HepG2 (cell line): ENCODE results near the gene PATL2. TPM values are rescaled to one million over a fixed set of nuclear protein-coding genes. Genes with fewer than 3 reads are reported as not detected.

Experiments used
- ATAC-seq: fragments of 200-7000 bp; cut with Tn5 transposase; 3 replicates; pipeline ENCODE4 v1.9.1; 2020; ENCODE audit warnings: mild to moderate bottlenecking, moderate library complexity
- BruUV-seq: library from RNA; stranded (reverse); fragments of 400-500 nt; replicated peaks from 2 replicates; lab custom pipeline; 2021; lab: Mats Ljungman, UMichigan
- CTCF ChIA-PET: fragments of 300-600 bp; formaldehyde crosslinking; extraction: SDS; loops from one replicate; lab custom pipeline; 2021; ENCODE audit warnings: low total read pairs, inconsistent platforms, low intra/inter-chr PET ratio; lab: Yijun Ruan, JAX
- POLR2A ChIA-PET: fragments of 350-600 bp; sonication (Branson Sonifier 250); formaldehyde crosslinking; loops from one replicate; lab custom pipeline; 2020; ENCODE audit warnings: antibody characterized with exemption, inconsistent platforms; lab: Yijun Ruan, JAX
- DNase-seq: peaks from one replicate; pipeline ENCODE4 v3.0.0-alpha.2; 2015; ENCODE audit warnings: low spot score
- FAIRE-seq: peaks from 3 replicates; lab custom pipeline; 2011; peaks lifted over from hg19 to GRCh38; lab: Jason Lieb, UNC
- H2AFZ ChIP-seq: one replicate; pipeline ENCODE4 v1.6.1; 2011; ENCODE audit warnings: low read length, inconsistent platforms
- H3K27ac ChIP-seq: fragments of 300-600 bp; 3 replicates; pipeline ENCODE4 v1.8.0; 2011; ENCODE audit warnings: mixed run types, mild to moderate bottlenecking, mixed read lengths, low read length, inconsistent platforms; ENCODE audit not compliant: insufficient read depth; ENCODE audit errors: extremely low read length
- H3K27me3 ChIP-seq, 2 experiments: fragments of 200-600 bp in 1 of 2; 2 replicates in 1 of 2; 3 replicates in 1 of 2; pipeline versions ENCODE4 v1.6.0 to v1.8.0; 2011; ENCODE audit warnings: low read length in 2 of 2, mild to moderate bottlenecking in 2 of 2, moderate library complexity in 2 of 2, inconsistent platforms in 1 of 2; ENCODE audit not compliant: insufficient read depth in 2 of 2, control insufficient read depth in 1 of 2
- H3K36me3 ChIP-seq, 2 experiments: fragments of 200-600 bp in 1 of 2; replicated peaks in 1 of 2; 2 replicates in 1 of 2; 3 replicates in 1 of 2; pipeline versions ENCODE4 v1.5.1 to v1.8.0; 2011; ENCODE audit warnings: low read length in 2 of 2, inconsistent platforms in 1 of 2; ENCODE audit not compliant: insufficient read depth in 2 of 2, control insufficient read depth in 1 of 2
- H3K4me1 ChIP-seq: 2 replicates; pipeline ENCODE4 v1.5.1; 2012; ENCODE audit warnings: low read length, inconsistent platforms; ENCODE audit not compliant: insufficient read depth
- H3K4me2 ChIP-seq: 2 replicates; pipeline ENCODE4 v1.6.0; 2011; ENCODE audit warnings: low read depth, low read length, inconsistent platforms
- H3K4me3 ChIP-seq, 3 experiments: fragments of 200-600 bp in 1 of 3; sonication (generic), shearing (Covaris generic) in 1 of 3; replicated peaks in 1 of 3; 2 replicates each; pipeline ENCODE4 v1.5.1; 2011 to 2016; ENCODE audit warnings: low read length in 3 of 3, inconsistent platforms in 2 of 3, low read depth in 2 of 3, mild to moderate bottlenecking in 2 of 3, control low read depth in 1 of 3, mixed read lengths in 1 of 3; ENCODE audit not compliant: insufficient read depth in 1 of 3
- H3K79me2 ChIP-seq: one replicate; pipeline ENCODE4 v1.6.1; 2011; ENCODE audit warnings: low read length, inconsistent platforms; ENCODE audit not compliant: insufficient read depth
- H3K9ac ChIP-seq: 2 replicates; pipeline ENCODE4 v1.6.0; 2011; ENCODE audit warnings: mild to moderate bottlenecking, low read depth, low read length, inconsistent platforms; ENCODE audit not compliant: insufficient read depth
- H3K9me3 ChIP-seq: 2 replicates; pipeline ENCODE4 v1.5.1; 2012; ENCODE audit warnings: mild to moderate bottlenecking, low read length
- H4K20me1 ChIP-seq: 2 replicates; pipeline ENCODE4 v1.6.0; 2011; ENCODE audit warnings: inconsistent platforms, mild to moderate bottlenecking, low read length, moderate library complexity; ENCODE audit not compliant: insufficient read depth
- AGO1 ChIP-seq: fragments of 200-400 bp; formaldehyde crosslinking; IDR thresholded peaks from 2 replicates; pipeline ENCODE4 v1.6.1; 2017; ENCODE audit warnings: mild to moderate bottlenecking, low read depth, low read length, moderate library complexity; ENCODE audit not compliant: poor library complexity, severe bottlenecking
- AGO2 ChIP-seq: fragments of 200-400 bp; formaldehyde crosslinking; optimal IDR thresholded peaks from 2 replicates; pipeline ENCODE3; 2017; ENCODE audit warnings: mild to moderate bottlenecking, low read depth, low read length, moderate library complexity
- BRCA1 ChIP-seq: sonication (generic); formaldehyde crosslinking; IDR thresholded peaks from 2 replicates; pipeline ENCODE4 v1.4.0; 2020; ENCODE audit warnings: missing genetic modification reagents
- KDM5B ChIP-seq: sonication (generic); formaldehyde crosslinking; IDR thresholded peaks from 2 replicates; pipeline ENCODE4 v1.4.0; 2020; ENCODE audit warnings: missing genetic modification reagents, mild to moderate bottlenecking, borderline replicate concordance
- MXI1 ChIP-seq: IDR thresholded peaks from 3 replicates; pipeline ENCODE4 v1.6.1; 2012; ENCODE audit warnings: low read depth, low read length, inconsistent platforms, borderline replicate concordance
- NAIF1 ChIP-seq: sonication (generic); formaldehyde crosslinking; IDR thresholded peaks from 2 replicates; pipeline ENCODE4 v1.5.0; 2020; ENCODE audit warnings: mild to moderate bottlenecking, missing genetic modification reagents, borderline replicate concordance
- PAWR ChIP-seq: sonication (generic); formaldehyde crosslinking; IDR thresholded peaks from 2 replicates; pipeline ENCODE4 v1.4.0; 2020; ENCODE audit warnings: missing genetic modification reagents, mild to moderate bottlenecking, borderline replicate concordance
- RELA ChIP-seq: sonication (generic); formaldehyde crosslinking; IDR thresholded peaks from 2 replicates; pipeline ENCODE4 v1.4.0; 2020; ENCODE audit warnings: missing genetic modification reagents
- ZNF160 ChIP-seq: sonication (generic); formaldehyde crosslinking; IDR thresholded peaks from 2 replicates; pipeline ENCODE4 v1.8.0; 2022; ENCODE audit warnings: mild to moderate bottlenecking, inconsistent platforms, missing genetic modification reagents
- ZNF619 ChIP-seq: sonication (generic); formaldehyde crosslinking; IDR thresholded peaks from 2 replicates; pipeline ENCODE4 v1.4.0; 2020; ENCODE audit warnings: mild to moderate bottlenecking, missing genetic modification reagents
- WGBS: methylation state at CpG from one replicate; pipeline ENCODE4 v1.1.6; 2017; ENCODE audit warnings: low lambda C conversion rate; 5-methylcytosine and 5-hydroxymethylcytosine counted together
- in situ Hi-C: cut with HindIII; loops from 2 replicates; pipeline ENCODE4 v1.10.0; 2017; ENCODE audit warnings: low pct_unique_long_range_greater_than_20kb; ENCODE audit not compliant: extremely low pct_ligation_motif_present
- intact Hi-C: fragments of 100-400 bp; cut with micrococcal nuclease; formaldehyde crosslinking; loops from one replicate; pipeline ENCODE4 v1.10.0; 2022; ENCODE audit not compliant: unreplicated experiment
- polyA plus RNA-seq, 8 experiments: library from polyadenylated mRNA; depleted of rRNA in 3 of 8; stranded (reverse) in 7 of 8; unstranded in 1 of 8; fragments of >200 nt; fragmentation: Illumina TruSeq in 4 of 8; extraction: Trizol in 4 of 8; gene quantifications; 2 replicates each; pipeline versions ENCODE4 v1.2.1 to v1.2.3, GENCODE V29; 2011 to 2016; ENCODE audit warnings: low read depth in 4 of 8, missing spikeins in 1 of 8, mixed read lengths in 1 of 8; ENCODE audit not compliant: insufficient read depth in 1 of 8
- total RNA-seq, 5 experiments: library from RNA; depleted of rRNA; stranded (reverse); fragments of >200 nt; fragmentation: Illumina TruSeq; extraction: Trizol; gene quantifications; 2 replicates each; pipeline ENCODE4 v1.2.3, GENCODE V29; 2016; ENCODE audit warnings: low read depth in 1 of 5
- TF ChIP-seq, protein P1 (sequence below): sonication (generic); formaldehyde crosslinking; IDR thresholded peaks from 2 replicates; pipeline ENCODE4 v1.5.0; 2020; ENCODE audit warnings: mild to moderate bottlenecking, missing genetic modification reagents, borderline replicate concordance

PATL2 gene
- total and polyA plus RNA-seq, 2 of the 13 experiments (the other 11 are each of a cell fraction or from before 2014, with no cell fraction given), result 0.15 to 0.53 TPM

GRCh38 chr15:44729408-44730127, 18.4 kb upstream of the PATL2 start (continued):
- TF ChIP-seq KDM5B (CRISPR knock-in tag) (no peak; the same call in 1 of the 2 replicates), NAIF1 (CRISPR knock-in tag) (0 out of 2 replicates have a peak, but pooled peaks have one; percentile 40)

DNA sequence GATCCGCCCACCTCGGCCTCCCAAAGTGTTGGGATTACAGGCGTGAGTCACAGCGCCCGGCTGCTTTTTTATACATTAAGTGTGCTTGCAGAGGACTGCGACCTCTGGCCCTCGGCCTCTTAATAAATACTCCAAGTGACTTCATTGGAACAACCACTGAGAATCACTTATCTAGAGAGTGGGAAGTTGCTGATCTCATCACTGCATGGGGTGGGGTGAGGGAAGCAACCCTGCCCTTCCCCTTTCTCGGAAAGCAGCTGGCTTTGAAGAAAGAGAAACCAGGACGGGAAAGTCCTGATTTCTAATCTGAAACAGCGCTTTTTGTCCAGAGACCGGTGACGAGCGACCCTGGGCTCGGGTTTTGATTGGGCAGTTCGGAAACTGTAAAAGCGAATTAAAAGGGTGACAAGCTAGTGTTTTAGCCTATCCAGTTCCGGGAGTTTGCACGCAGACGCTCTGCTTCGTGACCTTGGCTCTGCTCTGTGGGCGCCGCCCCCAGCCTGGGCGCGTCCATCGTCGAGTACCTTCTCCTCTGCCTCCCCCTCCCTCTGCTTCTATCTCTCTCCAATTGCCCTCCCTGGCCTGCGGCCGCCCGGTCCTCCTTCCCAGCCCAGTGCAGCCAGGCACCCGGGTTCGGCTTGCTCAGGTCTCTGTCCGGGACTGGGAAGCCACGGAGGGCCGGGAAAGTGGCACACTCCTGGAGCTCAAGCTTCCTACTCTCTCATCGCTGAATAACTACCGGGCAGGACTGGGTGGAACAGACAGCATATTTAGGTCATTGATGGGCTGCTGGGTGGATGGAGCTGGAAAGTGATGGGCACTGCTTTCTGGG, 17.7 kb upstream of the PATL2 start:
- in situ Hi-C loops, result no loop called here
- no TSS peak for BruUV-seq
- Histone ChIP-seq H3K4me2 (peak overlapping the region; percentile 87), H3K4me1 (peaks cover 48% of the 10 kb centered on the region), H3K27me3 (no peaks in the 10 kb centered on the region), H3K9ac (peak overlapping the region; percentile 82), H3K4me3 (peak overlapping the region; percentile 68 to 98 (median 85)), H4K20me1 (no peaks in the 10 kb centered on the region), H3K9me3 (no peaks in the 10 kb centered on the region), H3K36me3 (no peaks in the 10 kb centered on the region), H2AFZ (peak overlapping the region; percentile 45), H3K27ac (peak overlapping the region; percentile 82), H3K79me2 (no peaks in the 10 kb centered on the region)
- ChIA-PET POLR2A (interaction anchor here (0.6 to 3.8 kb wide), 13 partner anchors 9 to 184 kb away, joined by 3 to 157 read pairs (median 7); partner anchors contain the start of genes B2M, PATL2 and SPG11), CTCF (no interaction called here)
- WGBS, result under 1% methylated on average over 33 of the region's 36 CpGs
- DNase-seq, result peak; percentile 96
- peak; percentile 95 for ATAC-seq
- peak; percentile 90 for FAIRE-seq
- intact Hi-C loops, result loop anchor here (2.0 to 5.0 kb wide), 3 partner anchors 18 to 184 kb away; partner anchors contain the start of genes B2M, PATL2 and SPG11
- TF ChIP-seq, protein P1, sequence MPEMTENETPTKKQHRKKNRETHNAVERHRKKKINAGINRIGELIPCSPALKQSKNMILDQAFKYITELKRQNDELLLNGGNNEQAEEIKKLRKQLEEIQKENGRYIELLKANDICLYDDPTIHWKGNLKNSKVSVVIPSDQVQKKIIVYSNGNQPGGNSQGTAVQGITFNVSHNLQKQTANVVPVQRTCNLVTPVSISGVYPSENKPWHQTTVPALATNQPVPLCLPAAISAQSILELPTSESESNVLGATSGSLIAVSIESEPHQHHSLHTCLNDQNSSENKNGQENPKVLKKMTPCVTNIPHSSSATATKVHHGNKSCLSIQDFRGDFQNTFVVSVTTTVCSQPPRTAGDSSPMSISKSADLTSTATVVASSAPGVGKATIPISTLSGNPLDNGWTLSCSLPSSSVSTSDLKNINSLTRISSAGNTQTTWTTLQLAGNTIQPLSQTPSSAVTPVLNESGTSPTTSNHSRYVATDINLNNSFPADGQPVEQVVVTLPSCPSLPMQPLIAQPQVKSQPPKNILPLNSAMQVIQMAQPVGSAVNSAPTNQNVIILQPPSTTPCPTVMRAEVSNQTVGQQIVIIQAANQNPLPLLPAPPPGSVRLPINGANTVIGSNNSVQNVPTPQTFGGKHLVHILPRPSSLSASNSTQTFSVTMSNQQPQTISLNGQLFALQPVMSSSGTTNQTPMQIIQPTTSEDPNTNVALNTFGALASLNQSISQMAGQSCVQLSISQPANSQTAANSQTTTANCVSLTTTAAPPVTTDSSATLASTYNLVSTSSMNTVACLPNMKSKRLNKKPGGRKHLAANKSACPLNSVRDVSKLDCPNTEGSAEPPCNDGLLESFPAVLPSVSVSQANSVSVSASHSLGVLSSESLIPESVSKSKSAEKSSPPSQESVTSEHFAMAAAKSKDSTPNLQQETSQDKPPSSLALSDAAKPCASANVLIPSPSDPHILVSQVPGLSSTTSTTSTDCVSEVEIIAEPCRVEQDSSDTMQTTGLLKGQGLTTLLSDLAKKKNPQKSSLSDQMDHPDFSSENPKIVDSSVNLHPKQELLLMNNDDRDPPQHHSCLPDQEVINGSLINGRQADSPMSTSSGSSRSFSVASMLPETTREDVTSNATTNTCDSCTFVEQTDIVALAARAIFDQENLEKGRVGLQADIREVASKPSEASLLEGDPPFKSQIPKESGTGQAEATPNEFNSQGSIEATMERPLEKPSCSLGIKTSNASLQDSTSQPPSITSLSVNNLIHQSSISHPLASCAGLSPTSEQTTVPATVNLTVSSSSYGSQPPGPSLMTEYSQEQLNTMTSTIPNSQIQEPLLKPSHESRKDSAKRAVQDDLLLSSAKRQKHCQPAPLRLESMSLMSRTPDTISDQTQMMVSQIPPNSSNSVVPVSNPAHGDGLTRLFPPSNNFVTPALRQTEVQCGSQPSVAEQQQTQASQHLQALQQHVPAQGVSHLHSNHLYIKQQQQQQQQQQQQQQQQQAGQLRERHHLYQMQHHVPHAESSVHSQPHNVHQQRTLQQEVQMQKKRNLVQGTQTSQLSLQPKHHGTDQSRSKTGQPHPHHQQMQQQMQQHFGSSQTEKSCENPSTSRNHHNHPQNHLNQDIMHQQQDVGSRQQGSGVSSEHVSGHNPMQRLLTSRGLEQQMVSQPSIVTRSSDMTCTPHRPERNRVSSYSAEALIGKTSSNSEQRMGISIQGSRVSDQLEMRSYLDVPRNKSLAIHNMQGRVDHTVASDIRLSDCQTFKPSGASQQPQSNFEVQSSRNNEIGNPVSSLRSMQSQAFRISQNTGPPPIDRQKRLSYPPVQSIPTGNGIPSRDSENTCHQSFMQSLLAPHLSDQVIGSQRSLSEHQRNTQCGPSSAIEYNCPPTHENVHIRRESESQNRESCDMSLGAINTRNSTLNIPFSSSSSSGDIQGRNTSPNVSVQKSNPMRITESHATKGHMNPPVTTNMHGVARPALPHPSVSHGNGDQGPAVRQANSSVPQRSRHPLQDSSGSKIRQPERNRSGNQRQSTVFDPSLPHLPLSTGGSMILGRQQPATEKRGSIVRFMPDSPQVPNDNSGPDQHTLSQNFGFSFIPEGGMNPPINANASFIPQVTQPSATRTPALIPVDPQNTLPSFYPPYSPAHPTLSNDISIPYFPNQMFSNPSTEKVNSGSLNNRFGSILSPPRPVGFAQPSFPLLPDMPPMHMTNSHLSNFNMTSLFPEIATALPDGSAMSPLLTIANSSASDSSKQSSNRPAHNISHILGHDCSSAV (CRISPR knock-in tag), result no peak
- TF ChIP-seq RELA (CRISPR knock-in tag) (no peak; the same call in 1 of the 2 replicates), MXI1 (peak; percentile 45; the same call in 1 of the 3 replicates), BRCA1 (CRISPR knock-in tag) (no peak), ZNF160 (CRISPR knock-in tag) (no peak), AGO2 (peak; percentile 56), AGO1 (peak; percentile 37), ZNF619 (CRISPR knock-in tag) (no peak), PAWR (CRISPR knock-in tag) (no peak)
